Neural crest cell (in vitro differentiated cells): ENCODE measurements around the gene ALK. TPM values are rescaled to one million over a fixed set of nuclear protein-coding genes. Genes with fewer than 3 reads are reported as not detected.

Experiments
- DNase-seq: peaks from one replicate; pipeline ENCODE4 v3.0.0; 2021; ENCODE audit warnings: low read depth, mixed read lengths, low spot score
- H3K27ac Mint-ChIP-seq: one replicate; pipeline ENCODE4 v1.8.0; 2021; ENCODE audit warnings: mild to moderate bottlenecking, mixed read lengths; ENCODE audit not compliant: unreplicated experiment
- H3K27me3 Mint-ChIP-seq: 2 replicates; pipeline ENCODE4 v1.8.0; 2021; ENCODE audit warnings: low read depth, mild to moderate bottlenecking, mixed read lengths
- H3K36me3 Mint-ChIP-seq: 2 replicates; pipeline ENCODE4 v1.8.0; 2021; ENCODE audit warnings: low read depth, mild to moderate bottlenecking, mixed read lengths
- H3K4me1 Mint-ChIP-seq: 2 replicates; pipeline ENCODE4 v1.8.0; 2021; ENCODE audit warnings: mixed read lengths
- H3K4me3 Mint-ChIP-seq: one replicate; pipeline ENCODE4 v1.8.0; 2021; ENCODE audit warnings: mild to moderate bottlenecking, mixed read lengths
- H3K9me3 Mint-ChIP-seq: 2 replicates; pipeline ENCODE4 v1.8.0; 2021; ENCODE audit warnings: mixed read lengths
- CTCF ChIP-seq: fragments of 200-600 bp; sonication (generic); conservative IDR thresholded peaks from 2 replicates; pipeline ENCODE4 v1.5.0; 2021; ENCODE audit warnings: antibody characterized with exemption, mild to moderate bottlenecking
- total RNA-seq: library from RNA; stranded (reverse); gene quantifications from 2 replicates; pipeline ENCODE4 v1.2.1, GENCODE V29; 2021

The ALK gene
- total RNA-seq, 1 donor from 2014 or later: 2.0 TPM

DNA sequence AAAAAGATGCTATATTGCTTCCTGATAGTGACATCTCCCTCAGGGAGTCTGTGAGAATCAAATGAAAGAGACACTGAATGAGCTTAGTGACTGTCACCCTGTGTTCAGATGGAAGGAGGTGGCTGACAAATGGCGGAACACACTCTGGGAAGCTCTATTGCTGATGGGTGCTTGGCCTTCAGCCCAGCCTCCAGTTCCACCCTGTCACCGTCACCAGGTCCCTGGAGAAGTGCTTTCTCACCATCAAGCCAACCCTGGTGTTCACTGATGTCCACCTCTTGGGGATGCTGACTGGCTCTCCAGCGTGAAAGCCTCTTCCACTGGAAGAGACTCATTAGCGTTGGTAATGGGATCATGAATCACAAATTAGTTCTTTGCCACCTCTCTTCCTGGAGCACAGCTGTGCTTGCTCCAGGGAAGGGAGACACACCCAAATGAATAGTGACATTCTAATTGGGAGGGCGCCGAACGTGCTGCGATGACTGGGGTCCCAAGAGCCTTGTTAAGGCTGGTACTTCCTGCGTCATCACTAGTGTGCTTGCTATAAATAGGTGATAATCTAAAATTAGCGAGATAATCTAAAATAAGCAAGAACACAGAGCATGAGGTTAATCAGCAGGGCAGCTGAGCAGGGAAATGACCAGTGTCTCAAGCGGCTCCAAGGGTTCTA is 652.2 kb downstream of the ALK start:
- peaks cover 17% of the 10 kb centered on the region for H3K4me1 Mint-ChIP-seq
- H3K27ac Mint-ChIP-seq: no peak overlapping the region
- no peaks in the 10 kb centered on the region for H3K27me3 Mint-ChIP-seq
- no peak overlapping the region for H3K4me3 Mint-ChIP-seq
- H3K36me3 Mint-ChIP-seq: no peaks in the 10 kb centered on the region
- no peak for TF ChIP-seq CTCF
- peaks cover 3% of the 10 kb centered on the region for H3K9me3 Mint-ChIP-seq
- DNase-seq: no peak

DNA sequence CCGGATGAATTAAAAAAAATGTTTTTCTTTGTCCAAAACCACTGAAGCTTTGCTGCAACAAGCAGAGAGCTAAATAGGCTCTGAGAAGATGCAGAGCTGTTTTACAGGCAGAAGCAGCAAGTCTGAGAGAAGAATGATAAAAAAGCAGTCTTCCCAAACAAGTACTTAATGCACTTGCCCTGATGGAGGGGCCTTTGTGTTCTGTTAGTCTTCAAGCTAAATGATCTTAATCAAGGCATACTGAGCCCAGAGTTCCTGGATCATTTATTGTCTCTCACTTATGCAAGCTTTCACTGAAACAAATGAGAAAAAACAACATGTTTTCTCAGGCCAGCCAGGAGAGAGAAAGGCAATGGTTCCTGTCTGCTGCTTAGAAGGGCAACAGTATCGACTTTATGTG is 653.7 kb downstream of the ALK start:
- Mint-ChIP-seq H3K4me1 (peaks cover 18% of the 10 kb centered on the region), H3K27ac (peak overlapping the region; percentile 73), H3K4me3 (no peak overlapping the region), H3K9me3 (peaks cover 6% of the 10 kb centered on the region), H3K27me3 (no peaks in the 10 kb centered on the region), H3K36me3 (no peaks in the 10 kb centered on the region)
- DNase-seq: no peak
- TF ChIP-seq CTCF: no peak

DNA sequence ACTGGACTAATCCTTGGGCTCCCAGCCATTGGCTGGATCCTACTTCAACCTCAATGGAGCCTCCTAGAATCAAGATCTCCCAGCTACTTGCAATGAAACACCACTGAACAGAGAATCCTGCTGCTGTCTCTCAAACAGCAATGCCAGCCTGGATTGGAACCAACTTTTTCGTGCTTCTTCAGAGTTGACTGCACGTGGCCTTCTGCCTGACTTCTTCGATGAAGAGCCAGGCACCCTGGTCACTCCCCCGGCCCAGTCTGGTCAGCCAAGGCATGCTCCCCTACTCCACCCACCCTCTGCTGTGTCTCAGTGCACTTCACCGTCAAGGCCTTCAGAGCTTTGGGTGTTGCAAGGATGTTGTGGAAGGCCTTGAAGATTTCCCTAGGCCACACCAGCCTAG is 657.5 kb downstream of the ALK start:
- Mint-ChIP-seq H3K36me3 (no peaks in the 10 kb centered on the region), H3K9me3 (peaks cover 6% of the 10 kb centered on the region), H3K27ac (no peak overlapping the region), H3K27me3 (no peaks in the 10 kb centered on the region), H3K4me3 (no peak overlapping the region), H3K4me1 (peaks cover 30% of the 10 kb centered on the region)
- TF ChIP-seq CTCF: no peak
- no peak for DNase-seq

DNA sequence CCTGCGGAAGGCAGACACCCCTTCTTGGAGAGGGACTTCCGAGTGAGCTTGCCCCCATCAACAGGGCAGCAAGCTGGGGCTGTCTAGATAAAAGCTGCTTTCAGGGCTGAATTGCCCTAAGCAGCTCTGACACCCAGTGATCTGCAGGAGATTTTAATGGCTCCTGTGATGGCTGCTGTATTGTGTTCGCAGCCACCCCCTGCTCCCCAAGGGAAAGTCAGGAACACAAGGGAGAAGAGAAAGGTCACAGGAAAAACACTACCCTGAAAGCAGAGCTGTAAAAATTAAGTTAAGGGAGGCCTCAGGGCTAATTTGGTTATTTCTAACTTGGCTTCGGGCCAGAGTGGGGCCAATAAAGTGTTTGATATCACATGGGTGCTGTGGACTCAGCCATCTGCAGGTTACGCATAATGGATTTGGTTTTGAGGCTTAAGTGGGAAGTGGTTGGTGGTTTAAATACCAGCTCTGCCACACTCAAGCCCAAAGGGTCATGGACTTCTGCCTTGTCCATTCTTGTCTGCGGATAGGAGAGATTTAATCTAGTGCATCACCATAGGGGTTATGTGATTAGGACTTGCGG is 658.6 kb downstream of the ALK start:
- no peak for TF ChIP-seq CTCF
- H3K27me3 Mint-ChIP-seq: no peaks in the 10 kb centered on the region
- H3K4me1 Mint-ChIP-seq: peaks cover 25% of the 10 kb centered on the region
- no peak overlapping the region for H3K4me3 Mint-ChIP-seq
- no peak for DNase-seq
- H3K36me3 Mint-ChIP-seq: no peaks in the 10 kb centered on the region
- H3K9me3 Mint-ChIP-seq: peaks cover 6% of the 10 kb centered on the region
- H3K27ac Mint-ChIP-seq: peak overlapping the region; percentile 59

DNA sequence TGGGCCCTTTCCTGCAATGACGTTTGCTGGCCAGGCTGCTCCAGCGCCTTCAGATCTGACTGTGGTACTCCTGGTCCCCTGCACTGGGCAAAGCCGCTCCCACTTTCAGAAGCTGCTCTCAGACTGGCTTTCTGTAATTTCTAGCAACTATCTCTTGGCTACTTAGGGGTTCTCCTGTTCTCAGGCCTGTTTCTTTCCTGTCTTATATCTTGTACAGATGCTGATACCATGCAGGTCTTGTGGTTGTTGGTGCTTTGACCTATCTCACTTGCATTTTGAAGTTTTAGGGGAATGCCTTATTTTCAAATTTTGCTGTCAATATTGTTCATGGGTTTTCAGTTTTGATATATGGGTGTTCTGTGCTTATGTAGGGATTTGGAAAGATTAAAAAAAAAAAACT is 660.4 kb downstream of the ALK start:
- Mint-ChIP-seq H3K27me3 (no peaks in the 10 kb centered on the region), H3K9me3 (peaks cover 4% of the 10 kb centered on the region), H3K27ac (no peak overlapping the region), H3K4me3 (no peak overlapping the region), H3K4me1 (peaks cover 19% of the 10 kb centered on the region), H3K36me3 (no peaks in the 10 kb centered on the region)
- no peak for TF ChIP-seq CTCF
- no peak for DNase-seq
